WTC11 (cell line): ENCODE data around the gene PLEKHG5.

Experiments used
- ATF3 ChIP-seq: sonication (generic); formaldehyde crosslinking; conservative IDR thresholded peaks from 2 replicates; pipeline ENCODE4 v1.8.1; 2022; ENCODE audit warnings: mild to moderate bottlenecking, missing genetic modification reagents
- CREM ChIP-seq: sonication (generic); formaldehyde crosslinking; IDR thresholded peaks from 2 replicates; pipeline ENCODE4 v1.8.1; 2022; ENCODE audit warnings: mild to moderate bottlenecking, missing genetic modification reagents, moderate library complexity
- ELF4 ChIP-seq: sonication (generic); formaldehyde crosslinking; IDR thresholded peaks from 2 replicates; pipeline ENCODE4 v1.8.1; 2022; ENCODE audit warnings: low read depth, mild to moderate bottlenecking, moderate library complexity, missing genetic modification reagents
- HMGA2 ChIP-seq: fragments of 250-450 bp; sonication (Bioruptor Pico); IDR thresholded peaks from 2 replicates; pipeline ENCODE4 v1.4.0; 2021; ENCODE audit warnings: mild to moderate bottlenecking, moderate library complexity
- JUN ChIP-seq: sonication (generic); formaldehyde crosslinking; IDR thresholded peaks from 2 replicates; pipeline ENCODE4 v1.8.0; 2023; ENCODE audit warnings: mild to moderate bottlenecking, missing genetic modification reagents
- NFYB ChIP-seq: sonication (generic); formaldehyde crosslinking; conservative IDR thresholded peaks from 2 replicates; pipeline ENCODE4 v1.8.0; 2022; ENCODE audit warnings: low read depth, missing genetic modification reagents
- TEAD4 ChIP-seq: sonication (generic); formaldehyde crosslinking; IDR thresholded peaks from 2 replicates; pipeline ENCODE4 v1.8.0; 2022; ENCODE audit warnings: mild to moderate bottlenecking, missing genetic modification reagents
- TF ChIP-seq, protein P1 (sequence below): fragments of 200-600 bp; IDR thresholded peaks from 2 replicates; pipeline ENCODE4 v1.8.0; 2022; ENCODE audit warnings: antibody characterized with exemption
- TF ChIP-seq, protein P2 (sequence below): sonication (generic); formaldehyde crosslinking; IDR thresholded peaks from 2 replicates; pipeline ENCODE4 v1.8.0; 2022; ENCODE audit warnings: missing genetic modification reagents

DNA sequence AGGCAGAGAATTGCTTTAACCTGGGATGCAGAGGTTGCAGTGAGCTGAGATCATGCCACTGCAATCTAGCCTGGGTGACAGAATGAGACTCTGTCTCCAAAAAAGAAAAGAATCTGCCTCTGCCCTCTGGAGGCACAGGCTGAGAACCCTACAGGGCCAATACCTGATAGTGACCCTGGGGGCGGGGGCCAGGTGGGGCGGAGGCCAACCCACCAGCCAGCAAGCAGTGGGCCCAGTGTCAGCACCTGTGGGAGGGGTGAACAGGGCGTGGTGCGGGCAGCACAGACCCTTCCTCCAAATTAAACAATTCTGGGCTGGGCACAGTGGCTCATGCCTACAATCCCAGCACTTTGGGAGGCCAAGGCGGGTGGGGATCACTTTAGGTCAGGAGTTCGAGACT lies 19.0 kb upstream of the PLEKHG5 start:
- TF ChIP-seq ATF3: no peak
- TF ChIP-seq, protein P1, sequence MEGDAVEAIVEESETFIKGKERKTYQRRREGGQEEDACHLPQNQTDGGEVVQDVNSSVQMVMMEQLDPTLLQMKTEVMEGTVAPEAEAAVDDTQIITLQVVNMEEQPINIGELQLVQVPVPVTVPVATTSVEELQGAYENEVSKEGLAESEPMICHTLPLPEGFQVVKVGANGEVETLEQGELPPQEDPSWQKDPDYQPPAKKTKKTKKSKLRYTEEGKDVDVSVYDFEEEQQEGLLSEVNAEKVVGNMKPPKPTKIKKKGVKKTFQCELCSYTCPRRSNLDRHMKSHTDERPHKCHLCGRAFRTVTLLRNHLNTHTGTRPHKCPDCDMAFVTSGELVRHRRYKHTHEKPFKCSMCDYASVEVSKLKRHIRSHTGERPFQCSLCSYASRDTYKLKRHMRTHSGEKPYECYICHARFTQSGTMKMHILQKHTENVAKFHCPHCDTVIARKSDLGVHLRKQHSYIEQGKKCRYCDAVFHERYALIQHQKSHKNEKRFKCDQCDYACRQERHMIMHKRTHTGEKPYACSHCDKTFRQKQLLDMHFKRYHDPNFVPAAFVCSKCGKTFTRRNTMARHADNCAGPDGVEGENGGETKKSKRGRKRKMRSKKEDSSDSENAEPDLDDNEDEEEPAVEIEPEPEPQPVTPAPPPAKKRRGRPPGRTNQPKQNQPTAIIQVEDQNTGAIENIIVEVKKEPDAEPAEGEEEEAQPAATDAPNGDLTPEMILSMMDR: no peak
- TF ChIP-seq, protein P2, sequence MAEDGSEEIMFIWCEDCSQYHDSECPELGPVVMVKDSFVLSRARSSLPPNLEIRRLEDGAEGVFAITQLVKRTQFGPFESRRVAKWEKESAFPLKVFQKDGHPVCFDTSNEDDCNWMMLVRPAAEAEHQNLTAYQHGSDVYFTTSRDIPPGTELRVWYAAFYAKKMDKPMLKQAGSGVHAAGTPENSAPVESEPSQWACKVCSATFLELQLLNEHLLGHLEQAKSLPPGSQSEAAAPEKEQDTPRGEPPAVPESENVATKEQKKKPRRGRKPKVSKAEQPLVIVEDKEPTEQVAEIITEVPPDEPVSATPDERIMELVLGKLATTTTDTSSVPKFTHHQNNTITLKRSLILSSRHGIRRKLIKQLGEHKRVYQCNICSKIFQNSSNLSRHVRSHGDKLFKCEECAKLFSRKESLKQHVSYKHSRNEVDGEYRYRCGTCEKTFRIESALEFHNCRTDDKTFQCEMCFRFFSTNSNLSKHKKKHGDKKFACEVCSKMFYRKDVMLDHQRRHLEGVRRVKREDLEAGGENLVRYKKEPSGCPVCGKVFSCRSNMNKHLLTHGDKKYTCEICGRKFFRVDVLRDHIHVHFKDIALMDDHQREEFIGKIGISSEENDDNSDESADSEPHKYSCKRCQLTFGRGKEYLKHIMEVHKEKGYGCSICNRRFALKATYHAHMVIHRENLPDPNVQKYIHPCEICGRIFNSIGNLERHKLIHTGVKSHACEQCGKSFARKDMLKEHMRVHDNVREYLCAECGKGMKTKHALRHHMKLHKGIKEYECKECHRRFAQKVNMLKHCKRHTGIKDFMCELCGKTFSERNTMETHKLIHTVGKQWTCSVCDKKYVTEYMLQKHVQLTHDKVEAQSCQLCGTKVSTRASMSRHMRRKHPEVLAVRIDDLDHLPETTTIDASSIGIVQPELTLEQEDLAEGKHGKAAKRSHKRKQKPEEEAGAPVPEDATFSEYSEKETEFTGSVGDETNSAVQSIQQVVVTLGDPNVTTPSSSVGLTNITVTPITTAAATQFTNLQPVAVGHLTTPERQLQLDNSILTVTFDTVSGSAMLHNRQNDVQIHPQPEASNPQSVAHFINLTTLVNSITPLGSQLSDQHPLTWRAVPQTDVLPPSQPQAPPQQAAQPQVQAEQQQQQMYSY: no peak
- TF ChIP-seq HMGA2 (CRISPR knock-in tag): no peak
- no peak for TF ChIP-seq TEAD4 (CRISPR knock-in tag)
- no peak for TF ChIP-seq CREM (CRISPR knock-in tag)
- TF ChIP-seq NFYB: no peak
- no peak for TF ChIP-seq ELF4
- no peak for TF ChIP-seq JUN (CRISPR knock-in tag)
